Medulla oblongata (tissue), 1 donor: ENCODE results near the gene RPH3AL.
A peak's percentile ranks its signal among the peaks of the same experiment; 100 is the strongest.

Experiments used
- DNase-seq: peaks from one replicate; pipeline ENCODE4 v3.0.0-alpha.2; 2015; ENCODE audit errors: extremely low spot score

The RPH3AL gene

GRCh38 chr17:352421-353212 is at the start of gene RPH3AL:
Gene RPH3AL (minus strand): TSS chr17:352807. CDS start chr17:327543, 25,264 bp downstream.
- DNase-seq, result no peak

GRCh38 chr17:400257-400656 is 47.6 kb upstream of the RPH3AL start:
- DNase-seq, result no peak

DNA sequence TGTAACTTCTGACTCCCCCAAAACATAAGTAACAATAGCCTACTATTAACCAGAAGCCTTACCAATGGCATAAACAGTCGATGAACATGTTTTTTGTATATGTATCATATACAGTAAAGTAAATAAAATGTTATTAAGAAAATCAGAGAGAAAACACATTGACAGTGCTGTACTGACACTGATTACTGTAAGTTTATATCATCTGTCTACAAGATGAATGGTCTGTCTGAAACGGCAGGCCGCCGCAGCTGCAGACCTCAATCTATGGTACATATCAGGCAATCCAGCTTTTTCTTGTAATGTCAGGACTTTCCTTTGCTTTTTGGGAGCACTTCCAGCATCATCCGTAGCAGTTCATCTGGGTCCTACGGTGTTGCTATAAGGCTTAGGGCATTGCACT is 44.2 kb upstream of the RPH3AL start:
- DNase-seq, result no peak

GRCh38 chr17:395974-396373 is 43.4 kb upstream of the RPH3AL start:
- no peak for DNase-seq

DNA sequence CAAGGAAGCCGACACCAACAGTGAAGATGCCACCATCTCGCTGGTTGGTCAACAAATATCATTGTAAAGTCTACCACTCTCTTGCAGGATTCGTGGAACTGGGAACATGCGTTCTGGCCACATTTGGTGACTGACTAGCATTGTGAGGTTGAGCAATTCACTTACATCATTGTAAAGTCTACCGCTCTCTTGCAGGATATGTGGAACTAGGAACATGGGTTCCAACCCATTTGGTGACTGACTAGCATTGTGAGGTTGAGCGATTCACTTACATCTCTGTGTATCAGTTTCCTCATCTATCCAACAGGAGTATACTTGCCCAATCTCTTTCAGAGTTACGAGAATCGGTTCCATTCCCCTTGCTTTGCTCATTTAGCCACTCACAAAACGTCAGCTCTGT is 42.6 kb upstream of the RPH3AL start:
- no peak for DNase-seq

DNA sequence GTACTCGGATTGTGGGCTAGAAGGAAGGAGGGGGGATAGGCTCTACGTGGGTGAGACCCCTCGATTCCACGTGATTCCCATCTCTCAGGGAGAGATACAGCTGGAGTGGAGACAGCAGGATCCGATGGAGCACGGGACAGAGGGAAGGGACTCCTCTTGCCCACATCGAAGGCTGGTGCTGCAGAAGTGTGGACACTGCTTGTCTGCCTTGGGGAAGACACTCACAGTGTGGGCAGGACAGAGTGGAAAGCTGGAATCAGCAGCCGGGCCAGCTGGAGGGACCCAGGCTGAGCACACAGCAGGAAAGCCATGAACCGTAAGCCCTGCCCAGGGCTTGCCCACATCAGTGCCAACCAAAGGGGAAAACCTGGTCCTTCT is 42.1 kb upstream of the RPH3AL start:
- DNase-seq, result no peak

GRCh38 chr17:393806-394717 is 41.5 kb upstream of the RPH3AL start:
- no peak for DNase-seq

DNA sequence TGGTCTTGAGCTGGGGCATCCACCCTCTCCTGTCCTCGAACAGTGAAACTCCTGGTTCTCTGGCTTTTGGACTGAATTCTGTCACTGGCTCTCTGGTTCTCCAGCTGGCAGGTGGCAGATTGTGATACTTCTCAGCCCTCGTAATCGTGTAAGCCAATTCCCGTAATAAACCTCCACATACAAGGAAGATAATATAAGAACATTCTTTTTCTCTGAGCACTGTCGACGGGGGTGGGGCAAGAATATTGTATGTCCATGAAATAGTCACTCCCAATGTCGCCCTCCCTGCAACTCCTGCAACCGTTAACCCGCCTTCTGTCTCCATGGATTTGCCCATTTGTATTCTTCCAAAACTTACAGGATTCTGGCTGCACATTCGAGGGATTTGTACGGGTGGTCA is 39.2 kb upstream of the RPH3AL start:
- no peak for DNase-seq

DNA sequence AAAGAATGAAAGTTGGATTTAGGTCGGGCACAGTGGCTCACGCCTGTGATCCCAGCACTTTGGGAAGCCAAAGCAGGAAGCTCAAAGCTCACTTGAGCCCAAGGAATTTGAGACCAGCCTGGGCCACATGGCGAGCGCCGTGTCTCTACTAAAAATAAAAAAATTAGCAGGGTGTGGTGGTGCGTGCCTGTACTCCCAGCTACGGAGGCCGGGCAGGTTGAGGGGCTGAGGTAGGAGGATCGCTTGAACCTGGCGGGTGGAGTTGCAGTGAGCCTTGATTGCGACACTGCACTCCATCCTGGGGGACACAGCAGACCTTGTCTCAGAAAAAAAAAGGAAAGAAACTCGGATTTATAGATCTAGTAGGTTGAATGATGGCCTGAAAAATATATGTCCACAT is 37.4 kb upstream of the RPH3AL start:
- DNase-seq, result no peak

- no peak for DNase-seq
Measured at GRCh38 chr17:388087-388486, 35.5 kb upstream of the RPH3AL start.

- DNase-seq, result peak; percentile 63
Measured at GRCh38 chr17:386141-386876, 33.7 kb upstream of the RPH3AL start.

GRCh38 chr17:385836-386140 is 33.2 kb upstream of the RPH3AL start:
- no peak for DNase-seq

GRCh38 chr17:385178-385835 is 32.7 kb upstream of the RPH3AL start:
- no peak for DNase-seq

- DNase-seq, result no peak
Measured at GRCh38 chr17:384622-385177, 32.1 kb upstream of the RPH3AL start.

GRCh38 chr17:383771-384621 is 31.4 kb upstream of the RPH3AL start:
- no peak for DNase-seq

DNA sequence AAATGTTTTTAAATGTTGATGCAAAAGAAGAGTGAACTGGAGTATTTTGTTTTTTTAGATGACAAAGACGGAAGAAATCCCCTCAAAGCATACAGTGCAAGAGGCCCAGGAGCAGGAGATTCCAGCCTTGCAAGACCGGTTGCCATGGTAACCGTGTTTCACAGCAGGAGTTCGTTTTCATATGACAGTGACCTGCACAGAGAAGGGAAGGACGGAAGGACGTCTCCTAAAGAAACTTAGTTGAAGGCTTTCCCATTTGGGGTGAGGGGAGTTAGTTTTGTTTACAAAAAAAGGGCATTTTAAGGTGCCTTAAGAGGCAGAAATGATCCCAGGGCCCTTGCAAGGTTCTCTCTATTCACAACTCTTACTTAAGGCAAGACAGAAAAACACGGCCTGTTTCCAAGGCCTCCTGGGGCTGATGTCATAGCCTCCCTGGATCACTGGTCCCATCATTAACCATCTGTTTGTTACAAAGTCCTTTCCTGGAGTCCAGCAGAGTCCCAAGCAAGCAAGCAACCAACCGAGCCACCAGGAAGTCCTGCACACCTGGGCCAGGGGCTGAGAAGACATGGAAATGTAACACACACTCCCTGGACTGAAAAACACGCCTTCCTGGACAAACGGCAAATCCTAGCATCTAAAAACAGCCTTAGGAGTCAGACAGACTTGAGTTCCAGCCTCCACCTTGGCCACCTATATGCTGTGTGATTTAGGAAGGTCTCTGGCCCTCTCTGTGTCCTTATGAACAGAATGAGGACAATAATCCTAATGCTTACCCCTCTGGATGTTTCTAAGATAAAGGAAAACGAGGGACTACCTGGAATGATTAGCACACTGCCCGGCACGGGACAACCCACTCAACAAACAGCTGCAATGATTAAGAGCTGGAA is 30.3 kb upstream of the RPH3AL start:
- peak; percentile 57 for DNase-seq

GRCh38 chr17:381941-382643 is 29.5 kb upstream of the RPH3AL start:
- no peak for DNase-seq

GRCh38 chr17:381516-381915 is 28.9 kb upstream of the RPH3AL start:
- no peak for DNase-seq
